IMR-90 (cell line): ENCODE measurements around the gene CA12. TPM values are rescaled to one million over a fixed set of nuclear protein-coding genes. Genes with fewer than 3 reads are reported as not detected.

Source experiments
- ATAC-seq: fragments of 200-7000 bp; cut with Tn5 transposase; 2 replicates; pipeline ENCODE4 v1.9.1; 2020; ENCODE audit warnings: low read depth, mild to moderate bottlenecking, moderate library complexity
- BruUV-seq: library from RNA; stranded (reverse); fragments of 400-500 nt; replicated peaks from 2 replicates; lab custom pipeline; 2021; lab: Mats Ljungman, UMichigan
- CTCF ChIA-PET: fragments of 300-600 bp; formaldehyde crosslinking; extraction: SDS; loops from one replicate; lab custom pipeline; 2021; ENCODE audit warnings: antibody characterized with exemption; lab: Yijun Ruan, JAX
- POLR2A ChIA-PET: fragments of 300-600 bp; sonication (Branson Sonifier 250); formaldehyde crosslinking; loops from one replicate; lab custom pipeline; 2022; ENCODE audit warnings: antibody characterized with exemption; ENCODE audit not compliant: unreplicated experiment; lab: Charles Lee
- DNase-seq: peaks from one replicate; pipeline ENCODE4 v3.0.0; 2013
- H2AFZ ChIP-seq: replicated peaks from 2 replicates; pipeline ENCODE3; 2013; ENCODE audit warnings: low read length, mild to moderate bottlenecking; ENCODE audit not compliant: poor library complexity
- H2AK5ac ChIP-seq: 2 replicates; pipeline ENCODE4 v1.6.1; 2013; ENCODE audit warnings: low read depth, low read length, inconsistent platforms
- H2AK9ac ChIP-seq: replicated peaks from 2 replicates; pipeline ENCODE3; 2013; ENCODE audit warnings: mild to moderate bottlenecking, low read depth, low read length, moderate library complexity; ENCODE audit not compliant: poor library complexity
- H2BK120ac ChIP-seq: 2 replicates; pipeline ENCODE4 v1.6.1; 2013; ENCODE audit warnings: low read depth, low read length, inconsistent platforms
- H2BK15ac ChIP-seq: 3 replicates; pipeline ENCODE4 v1.6.1; 2013; ENCODE audit warnings: low read depth, low read length, inconsistent platforms
- H2BK20ac ChIP-seq: 2 replicates; pipeline ENCODE4 v1.6.1; 2013; ENCODE audit warnings: low read depth, mild to moderate bottlenecking, inconsistent platforms, low read length, moderate library complexity
- H2BK5ac ChIP-seq: 2 replicates; pipeline ENCODE4 v1.6.1; 2013; ENCODE audit warnings: mild to moderate bottlenecking, low read depth, low read length, inconsistent platforms; ENCODE audit not compliant: poor library complexity, severe bottlenecking
- H3K14ac ChIP-seq: replicated peaks from 2 replicates; pipeline ENCODE4 v1.6.1; 2013; ENCODE audit warnings: low read depth, low read length, inconsistent platforms
- H3K18ac ChIP-seq: 2 replicates; pipeline ENCODE4 v1.6.1; 2013; ENCODE audit warnings: low read depth, low read length, control low read depth
- H3K23ac ChIP-seq: 2 replicates; pipeline ENCODE4 v1.6.1; 2013; ENCODE audit warnings: low read depth, low read length, inconsistent platforms
- H3K27ac ChIP-seq: 2 replicates; pipeline ENCODE4 v1.5.1; 2013; ENCODE audit warnings: mild to moderate bottlenecking, control low read depth, low read length; ENCODE audit not compliant: insufficient read depth
- H3K27me3 ChIP-seq: 2 replicates; pipeline ENCODE4 v1.6.1; 2013; ENCODE audit warnings: low read length; ENCODE audit not compliant: control insufficient read depth, insufficient read depth
- H3K36me3 ChIP-seq: 2 replicates; pipeline ENCODE4 v1.6.1; 2013; ENCODE audit warnings: low read length, mixed read lengths; ENCODE audit not compliant: control insufficient read depth, insufficient read depth
- H3K4ac ChIP-seq: 2 replicates; pipeline ENCODE4 v1.6.1; 2013; ENCODE audit warnings: low read depth, low read length, inconsistent platforms
- H3K4me1 ChIP-seq: 2 replicates; pipeline ENCODE4 v1.6.1; 2013; ENCODE audit warnings: low read length, mixed read lengths; ENCODE audit not compliant: control insufficient read depth, insufficient read depth
- H3K4me2 ChIP-seq: 2 replicates; pipeline ENCODE4 v1.6.1; 2013; ENCODE audit warnings: low read depth, mild to moderate bottlenecking, control low read depth, low read length, moderate library complexity
- H3K4me3 ChIP-seq: 2 replicates; pipeline ENCODE4 v1.5.1; 2013; ENCODE audit warnings: low read depth, mild to moderate bottlenecking, control low read depth, low read length, moderate library complexity; ENCODE audit not compliant: insufficient read depth
- H3K56ac ChIP-seq: 2 replicates; pipeline ENCODE4 v1.6.1; 2013; ENCODE audit warnings: low read length, inconsistent platforms; ENCODE audit not compliant: insufficient read depth; ENCODE audit errors: extremely low read depth
- H3K79me1 ChIP-seq, 2 experiments: 2 replicates each; pipeline ENCODE4 v1.6.1; 2013; ENCODE audit warnings: low read length in 2 of 2, inconsistent platforms in 1 of 2, low read depth in 1 of 2
- H3K9ac ChIP-seq: 2 replicates; pipeline ENCODE4 v1.6.1; 2013; ENCODE audit warnings: low read depth, low read length, control low read depth
- H3K9me1 ChIP-seq: 2 replicates; pipeline ENCODE4 v1.6.1; 2013; ENCODE audit warnings: low read length, inconsistent platforms; ENCODE audit not compliant: insufficient read depth
- H3K9me3 ChIP-seq: 2 replicates; pipeline ENCODE4 v1.6.1; 2013; ENCODE audit warnings: low read length; ENCODE audit not compliant: control insufficient read depth, insufficient read depth
- H4K20me1 ChIP-seq: 2 replicates; pipeline ENCODE4 v1.6.1; 2013; ENCODE audit warnings: low read length, inconsistent platforms; ENCODE audit not compliant: insufficient read depth
- H4K5ac ChIP-seq: 2 replicates; pipeline ENCODE4 v1.6.1; 2013; ENCODE audit warnings: mild to moderate bottlenecking, low read depth, low read length, control low read depth
- H4K8ac ChIP-seq, 2 experiments: 2 replicates each; pipeline ENCODE4 v1.6.1; 2013; ENCODE audit warnings: low read depth in 2 of 2, low read length in 2 of 2, control low read depth in 1 of 2, inconsistent platforms in 1 of 2
- H4K91ac ChIP-seq: 2 replicates; pipeline ENCODE4 v1.6.1; 2013; ENCODE audit warnings: low read depth, low read length, inconsistent platforms; ENCODE audit not compliant: insufficient read depth
- BHLHE40 ChIP-seq: fragments of 150-350 bp; IDR thresholded peaks from 2 replicates; pipeline ENCODE4 v1.6.1; 2016; ENCODE audit warnings: mild to moderate bottlenecking, low read depth, low read length
- CEBPB ChIP-seq: IDR thresholded peaks from 2 replicates; pipeline ENCODE4 v1.6.1; 2012; ENCODE audit warnings: low read depth, low read length, improper control_type of control experiment
- CHD1 ChIP-seq: IDR thresholded peaks from 2 replicates; pipeline ENCODE4 v1.6.1; 2012; ENCODE audit warnings: low read depth, low read length, improper control_type of control experiment
- CTCF ChIP-seq: conservative IDR thresholded peaks from 2 replicates; pipeline ENCODE4 v1.5.1; 2012; ENCODE audit warnings: mild to moderate bottlenecking, low read depth, low read length, improper control_type of control experiment
- ELK1 ChIP-seq: fragments of 150-350 bp; IDR thresholded peaks from 2 replicates; pipeline ENCODE4 v1.6.1; 2016; ENCODE audit warnings: low read depth, mild to moderate bottlenecking, low read length, moderate library complexity, borderline replicate concordance
- MAZ ChIP-seq: IDR thresholded peaks from 2 replicates; pipeline ENCODE4 v1.6.1; 2012; ENCODE audit warnings: low read depth, mild to moderate bottlenecking, low read length, improper control_type of control experiment, moderate library complexity, borderline replicate concordance
- MXI1 ChIP-seq: IDR thresholded peaks from 2 replicates; pipeline ENCODE4 v1.6.1; 2012; ENCODE audit warnings: low read depth, mild to moderate bottlenecking, low read length, moderate library complexity, borderline replicate concordance
- NFE2L2 ChIP-seq: fragments of 150-350 bp; IDR thresholded peaks from 2 replicates; pipeline ENCODE4 v1.6.1; 2016; ENCODE audit warnings: low read depth, mild to moderate bottlenecking, low read length
- POLR2A ChIP-seq: IDR thresholded peaks from 2 replicates; pipeline ENCODE4 v1.6.1; 2012; ENCODE audit warnings: mild to moderate bottlenecking, low read depth, low read length
- RAD21 ChIP-seq: IDR thresholded peaks from 2 replicates; pipeline ENCODE4 v1.6.1; 2012; ENCODE audit warnings: low read length, improper control_type of control experiment
- RCOR1 ChIP-seq: IDR thresholded peaks from 2 replicates; pipeline ENCODE4 v1.6.1; 2012; ENCODE audit warnings: mild to moderate bottlenecking, low read length, improper control_type of control experiment; ENCODE audit not compliant: insufficient replicate concordance
- RFX5 ChIP-seq: IDR thresholded peaks from 2 replicates; pipeline ENCODE4 v1.8.0; 2012; ENCODE audit warnings: low read depth, mild to moderate bottlenecking, low read length, moderate library complexity
- USF2 ChIP-seq: fragments of 150-350 bp; IDR thresholded peaks from 2 replicates; pipeline ENCODE4 v1.6.1; 2017; ENCODE audit warnings: mild to moderate bottlenecking, antibody characterized with exemption, low read length, low read depth
- WGBS, 2 experiments: methylation state at CpG; one replicate each; pipeline versions ENCODE4 v1.1.5 to v1.1.7; 2013; ENCODE audit warnings: missing lambda C conversion rate in 2 of 2; ENCODE audit not compliant: insufficient read length in 1 of 2; ENCODE audit errors: extremely low coverage in 2 of 2; 5-methylcytosine and 5-hydroxymethylcytosine counted together
- dilution Hi-C: fragments of 300-500 bp; cut with HindIII; formaldehyde crosslinking; loops from one replicate; pipeline ENCODE4 v1.14.3; 2018; ENCODE audit warnings: low sequenced_read_pairs; ENCODE audit not compliant: unreplicated experiment
- in situ Hi-C: fragments of 300-500 bp; cut with MboI; formaldehyde crosslinking; loops from 3 replicates; pipeline ENCODE4 v1.14.3; 2019; ENCODE audit warnings: low sequenced_read_pairs, inconsistent platforms, mixed read lengths
- intact Hi-C: fragments of 100-400 bp; cut with micrococcal nuclease; formaldehyde crosslinking; loops from 2 replicates; pipeline ENCODE4 v1.10.0; 2022
- polyA plus RNA-seq, 3 experiments: library from polyadenylated mRNA; depleted of rRNA; stranded (reverse); fragments of >200 nt; gene quantifications; 2 replicates each; pipeline ENCODE4 v1.2.3, GENCODE V29; 2012; ENCODE audit warnings: low replicate concordance in 1 of 3
- total RNA-seq: library from RNA; depleted of rRNA; stranded (reverse); fragments of >200 nt; gene quantifications from 2 replicates; pipeline ENCODE4 v1.2.3, GENCODE V29; 2012

CA12 gene
- total and polyA plus RNA-seq, 2 of the 4 experiments (the other 2 are of a cell fraction): 33.7 to 52.6 TPM

- no peak overlapping the region for H2AK5ac ChIP-seq
Observed at GRCh38 chr15:63323798-63324563, 57.7 kb downstream of the CA12 start.

More at GRCh38 chr15:63323798-63324563, 57.7 kb downstream of the CA12 start:
- no peak for TF ChIP-seq CEBPB
- no peak for TF ChIP-seq ELK1
- no peak for TF ChIP-seq MAZ
- no peak for TF ChIP-seq RAD21
- no peak for TF ChIP-seq CHD1
- TF ChIP-seq BHLHE40: no peak
- no peak for TF ChIP-seq POLR2A
- TF ChIP-seq RFX5: no peak
- TF ChIP-seq MXI1: no peak
- TF ChIP-seq USF2: no peak
- TF ChIP-seq CTCF: no peak
- no peak for TF ChIP-seq RCOR1
- no peak for TF ChIP-seq NFE2L2
- Histone ChIP-seq H3K4me2 (no peak overlapping the region), H2BK120ac (no peak overlapping the region), H4K5ac (no peak overlapping the region), H3K79me1 (no peaks in the 10 kb centered on the region), H3K9me3 (no peaks in the 10 kb centered on the region), H4K8ac (no peak overlapping the region), H3K27me3 (no peaks in the 10 kb centered on the region), H4K91ac (no peak overlapping the region), H3K14ac (no peak overlapping the region), H2BK20ac (no peak overlapping the region), H3K56ac (no peak overlapping the region), H3K4me1 (peaks cover 5% of the 10 kb centered on the region), H3K9me1 (no peaks in the 10 kb centered on the region), H2BK5ac (no peak overlapping the region), H3K36me3 (no peaks in the 10 kb centered on the region), H2AK9ac (peak overlapping the region; percentile 84), H3K4ac (no peak overlapping the region), H4K20me1 (no peaks in the 10 kb centered on the region), H3K18ac (no peak overlapping the region), H3K4me3 (no peak overlapping the region), H2AFZ (no peak overlapping the region), H2BK15ac (no peak overlapping the region), H3K23ac (no peak overlapping the region), H3K27ac (no peak overlapping the region), H3K9ac (no peak overlapping the region)
- BruUV-seq: no TSS peak
- in situ Hi-C loops (no loop called here), intact Hi-C loops (no loop called here), dilution Hi-C loops (no loop called here)
- WGBS, 2 experiments: 60% methylated on average over 3 of the region's 9 CpGs; no CpG with 5 or more reads in 1 of the 2 experiments
- no peak for DNase-seq
- ATAC-seq: peak; percentile 63
- ChIA-PET POLR2A (no interaction called here), CTCF (no interaction called here)
